K562 (cell line): ENCODE results near the gene TEX54. TPM values are rescaled to one million over a fixed set of nuclear protein-coding genes. Genes with fewer than 3 reads are reported as not detected.
A peak's percentile ranks its signal among the peaks of the same experiment; 100 is the strongest.

Source experiments
- ATF1 ChIP-seq, 2 experiments: fragments of 450-650 bp in 1 of 2; IDR thresholded peaks; 2 replicates each; pipeline ENCODE4 v1.6.1; 2016; ENCODE audit warnings: missing compliant biosample characterization in 1 of 2, missing genetic modification characterization in 1 of 2
- CAMTA2 ChIP-seq: fragments of 250-450 bp; sonication (Bioruptor Pico); conservative IDR thresholded peaks from 2 replicates; pipeline ENCODE4 v1.5.1; 2022
- CREB1 ChIP-seq, 2 experiments: sonication (generic) in 1 of 2; formaldehyde crosslinking in 1 of 2; IDR thresholded peaks; 2 replicates each; pipeline versions ENCODE4 v1.6.1 to v1.8.0; 2012 to 2022; ENCODE audit warnings: inconsistent platforms in 1 of 2, mild to moderate bottlenecking in 1 of 2, missing genetic modification reagents in 1 of 2, moderate library complexity in 1 of 2
- ETS1 ChIP-seq: conservative IDR thresholded peaks from 2 replicates; pipeline ENCODE4 v1.6.1; 2011; ENCODE audit warnings: low read depth, mild to moderate bottlenecking, low read length; ENCODE audit not compliant: control insufficient read depth
- IRF2 ChIP-seq: sonication (generic); formaldehyde crosslinking; IDR thresholded peaks from 2 replicates; pipeline ENCODE4 v1.8.1; 2022; ENCODE audit warnings: mild to moderate bottlenecking, missing genetic modification reagents
- KLF1 ChIP-seq: fragments of 450-650 bp; IDR thresholded peaks from 2 replicates; pipeline ENCODE4 v1.6.1; 2016; ENCODE audit warnings: missing genetic modification characterization, missing compliant biosample characterization
- KLF6 ChIP-seq: fragments of 250-450 bp; sonication (Bioruptor Pico); IDR thresholded peaks from 2 replicates; pipeline ENCODE4 v1.4.0; 2020; ENCODE audit warnings: mild to moderate bottlenecking, moderate library complexity, borderline replicate concordance
- MCM2 ChIP-seq: fragments of 450-650 bp; IDR thresholded peaks from 2 replicates; pipeline ENCODE4 v1.6.1; 2017; ENCODE audit warnings: low read depth, mild to moderate bottlenecking
- MCM5 ChIP-seq: fragments of 450-650 bp; IDR thresholded peaks from 2 replicates; pipeline ENCODE4 v1.6.1; 2016; ENCODE audit warnings: low read depth
- NBN ChIP-seq: fragments of 450-650 bp; IDR thresholded peaks from 2 replicates; pipeline ENCODE4 v1.6.1; 2016; ENCODE audit warnings: low read depth, mild to moderate bottlenecking
- NCOR1 ChIP-seq: fragments of 450-650 bp; IDR thresholded peaks from 2 replicates; pipeline ENCODE4 v1.6.1; 2016; ENCODE audit warnings: mild to moderate bottlenecking, moderate library complexity
- NKRF ChIP-seq: fragments of 450-650 bp; IDR thresholded peaks from 2 replicates; pipeline ENCODE4 v1.6.1; 2016; ENCODE audit warnings: borderline replicate concordance
- NR2C2 ChIP-seq, 2 experiments: fragments of 200-800 bp in 1 of 2; sonication (Bioruptor generic) in 1 of 2; sonication (generic) in 1 of 2; formaldehyde crosslinking in 1 of 2; IDR thresholded peaks; 2 replicates each; pipeline versions ENCODE4 v1.6.1 to v1.8.0; 2016 to 2022; ENCODE audit warnings: mild to moderate bottlenecking in 1 of 2, missing compliant biosample characterization in 1 of 2, missing genetic modification characterization in 1 of 2, missing genetic modification reagents in 1 of 2
- PTTG1 ChIP-seq: fragments of 450-650 bp; IDR thresholded peaks from 2 replicates; pipeline ENCODE4 v1.6.1; 2016; ENCODE audit warnings: low read depth, mild to moderate bottlenecking, missing genetic modification characterization, missing compliant biosample characterization
- STAT5A ChIP-seq: IDR thresholded peaks from 2 replicates; pipeline ENCODE4 v1.6.1; 2012; ENCODE audit warnings: low read length, inconsistent platforms, borderline replicate concordance
- TAL1 ChIP-seq: fragments of 450-650 bp; IDR thresholded peaks from 2 replicates; pipeline ENCODE4 v1.6.1; 2016; ENCODE audit warnings: mild to moderate bottlenecking
- TBP ChIP-seq: optimal IDR thresholded peaks from 2 replicates; pipeline ENCODE3; 2011; ENCODE audit warnings: low read depth, low read length, improper control_type of control experiment
- THRB ChIP-seq: fragments of 450-650 bp; formaldehyde crosslinking; conservative IDR thresholded peaks from 2 replicates; pipeline ENCODE4 v1.4.0; 2022; ENCODE audit warnings: mild to moderate bottlenecking, missing genetic modification characterization
- ZBTB1 ChIP-seq: sonication (generic); formaldehyde crosslinking; IDR thresholded peaks from 2 replicates; pipeline ENCODE4 v1.8.1; 2023; ENCODE audit warnings: missing genetic modification reagents, low read depth, mild to moderate bottlenecking, borderline replicate concordance
- ZEB2 ChIP-seq: fragments of 450-650 bp; IDR thresholded peaks from 2 replicates; pipeline ENCODE4 v1.6.1; 2016
- ZNF408 ChIP-seq: fragments of 250-450 bp; sonication (Bioruptor Pico); IDR thresholded peaks from 2 replicates; pipeline ENCODE4 v1.4.0; 2020; ENCODE audit warnings: low read depth, mild to moderate bottlenecking, moderate library complexity
- ZNF512 ChIP-seq: IDR thresholded peaks from 2 replicates; pipeline ENCODE4 v1.6.1; 2016; ENCODE audit warnings: missing genetic modification characterization, missing compliant biosample characterization
- polyA plus RNA-seq, 8 experiments: library from polyadenylated mRNA; depleted of rRNA in 4 of 8; stranded (reverse) in 5 of 8; unstranded in 3 of 8; fragments of >200 nt; fragmentation: Nextera tagmentation in 2 of 8; fragmentation: Illumina TruSeq in 1 of 8; extraction: Ambion mirVana in 2 of 8; extraction: Trizol in 1 of 8; gene quantifications; 2 replicates each; pipeline versions ENCODE4 v1.2.1 to v1.2.3, GENCODE V29; 2011 to 2014; ENCODE audit warnings: inconsistent platforms in 1 of 8, missing spikeins in 1 of 8
- total RNA-seq, 7 experiments: library from RNA; depleted of rRNA in 6 of 7; stranded (reverse); fragments of >200 nt in 6 of 7; fragmentation: Illumina TruSeq in 2 of 7; extraction: Trizol in 2 of 7; gene quantifications; 2 replicates each; pipeline versions ENCODE4 v1.2.1 to v1.2.3, GENCODE V29; 2011 to 2021; ENCODE audit warnings: low replicate concordance in 1 of 7

TEX54 gene
- total and polyA plus RNA-seq, 9 of the 15 experiments (the other 6 are each of a cell fraction or from before 2014, with no cell fraction given), result not detected

- peak; percentile 99 for TF ChIP-seq TBP
- peak; percentile 59 for TF ChIP-seq NCOR1
- TF ChIP-seq TAL1, result no peak
- peak; percentile 99 for TF ChIP-seq CREB1 (IDR thresholded peaks at IDR 0.05)
- peak; percentile 99 for TF ChIP-seq CREB1 (CRISPR knock-in tag; IDR thresholded peaks at IDR 0.05)
- no peak for TF ChIP-seq ZEB2
- peak; percentile 64; the same call in 1 of the 2 replicates for TF ChIP-seq NKRF
- TF ChIP-seq MCM2, result no peak
- TF ChIP-seq MCM5, result no peak
- no peak for TF ChIP-seq KLF6
- TF ChIP-seq THRB, result 0 out of 2 replicates have a peak, but pooled peaks have one; percentile 63
- TF ChIP-seq ZNF512, result no peak
- no peak for TF ChIP-seq ZNF408 (CRISPR knock-in tag)
- peak; percentile 92 for TF ChIP-seq ATF1 (CRISPR knock-in tag; IDR thresholded peaks at IDR 0.05)
- peak; percentile 98 for TF ChIP-seq ATF1 (tag; IDR thresholded peaks at IDR 0.05)
- no peak for TF ChIP-seq PTTG1 (tag)
- TF ChIP-seq STAT5A, result no peak
- no peak for TF ChIP-seq IRF2 (CRISPR knock-in tag)
- peak; percentile 69; the same call in 1 of the 2 replicates for TF ChIP-seq ETS1
- TF ChIP-seq NR2C2 (CRISPR knock-in tag; IDR thresholded peaks at IDR 0.05), result peak; percentile 46; the same call in 1 of the 2 replicates
- peak; percentile 48 for TF ChIP-seq NR2C2 (tag; IDR thresholded peaks at IDR 0.05)
- no peak for TF ChIP-seq CAMTA2 (CRISPR knock-in tag)
- peak; percentile 72; the same call in 1 of the 2 replicates for TF ChIP-seq NBN
- peak; percentile 41; the same call in 1 of the 2 replicates for TF ChIP-seq KLF1 (tag)
- TF ChIP-seq ZBTB1 (CRISPR knock-in tag), result peak; percentile 60; the same call in 1 of the 2 replicates
Observed at GRCh38 chr11:62805076-62805892, 27.4 kb downstream of the TEX54 start, which contains the start of gene NXF1 (continued).
